Neural cell (in vitro differentiated cells): ENCODE measurements around the gene ASH1L.

ENCODE experiments used
- CTCF ChIP-seq: fragments of 450-650 bp; IDR thresholded peaks from 2 replicates; pipeline ENCODE4 v1.5.1; 2014; ENCODE audit warnings: antibody characterized with exemption, mild to moderate bottlenecking, moderate library complexity; ENCODE audit not compliant: poor library complexity, severe bottlenecking
- EP300 ChIP-seq: fragments of 450-650 bp; conservative IDR thresholded peaks from 2 replicates; pipeline ENCODE4 v1.6.1; 2014; ENCODE audit warnings: antibody characterized with exemption, mild to moderate bottlenecking, moderate library complexity; ENCODE audit not compliant: poor library complexity, severe bottlenecking
- EZH2 ChIP-seq: fragments of 200-600, 300-800 bp; shearing (Covaris generic), sonication (generic); IDR thresholded peaks from 2 replicates; pipeline ENCODE4 v1.6.1; 2014; ENCODE audit warnings: antibody characterized with exemption, low read length, borderline replicate concordance, mild to moderate bottlenecking; ENCODE audit not compliant: insufficient read depth, poor library complexity, severe bottlenecking
- MXI1 ChIP-seq: fragments of 450-650 bp; conservative IDR thresholded peaks from 2 replicates; pipeline ENCODE4 v1.6.1; 2014; ENCODE audit warnings: antibody characterized with exemption, mild to moderate bottlenecking; ENCODE audit not compliant: poor library complexity, severe bottlenecking
- POLR2AphosphoS5 ChIP-seq: IDR thresholded peaks from 2 replicates; pipeline ENCODE4 v1.6.1; 2012
- RAD21 ChIP-seq: fragments of 450-650 bp; conservative IDR thresholded peaks from 2 replicates; pipeline ENCODE4 v1.6.1; 2014; ENCODE audit warnings: antibody characterized with exemption, mild to moderate bottlenecking, moderate library complexity
- REST ChIP-seq: IDR thresholded peaks from 2 replicates; pipeline ENCODE4 v1.6.1; 2012; ENCODE audit warnings: borderline replicate concordance
- SMC3 ChIP-seq: fragments of 450-650 bp; conservative IDR thresholded peaks from 2 replicates; pipeline ENCODE4 v1.6.1; 2014; ENCODE audit warnings: antibody characterized with exemption, mild to moderate bottlenecking, moderate library complexity; ENCODE audit not compliant: poor library complexity
- TAF1 ChIP-seq: IDR thresholded peaks from 2 replicates; pipeline ENCODE4 v1.6.1; 2012; ENCODE audit warnings: low read depth

DNA sequence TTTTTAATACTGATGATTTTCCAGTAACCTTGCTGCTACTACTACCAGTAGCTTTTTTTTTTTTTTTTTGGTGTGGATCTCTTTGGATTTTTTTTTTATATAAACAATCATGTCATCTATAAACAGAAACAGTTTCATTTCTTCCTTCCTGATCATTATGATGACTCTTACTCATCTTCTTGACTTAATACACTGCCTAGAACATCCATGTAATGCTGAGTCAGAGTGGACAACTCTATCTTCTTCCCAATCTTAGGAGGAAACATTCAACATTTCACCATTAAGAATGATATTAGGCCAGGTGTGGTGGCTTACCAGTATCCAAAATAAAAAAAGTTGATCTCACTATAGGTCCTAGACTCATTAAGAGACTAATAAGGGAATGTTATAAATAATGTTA is 172.8 kb downstream of the ASH1L start:
- TF ChIP-seq CTCF (no peak), SMC3 (no peak), POLR2AphosphoS5 (no peak), EZH2 (no peak), EP300 (no peak), MXI1 (no peak), REST (no peak), TAF1 (no peak), RAD21 (no peak)
